Stimulated activated CD8-positive, alpha-beta memory T cell treated with anti-CD3 and anti-CD28 coated beads, Interleukin-12 subunit alpha, Interleukin-12 subunit beta, amount 100 ng/mL, for 1 hour (primary cell): ENCODE data around the gene UBE2B.
"Not testable (repeated sequence)": the region's sequence is repeated elsewhere in the genome, so short reads cannot be mapped to it uniquely, and the experiment has no call there.

Experiments used
- DNase-seq: peaks from one replicate; pipeline ENCODE4 v3.0.0-alpha.2; 2020; ENCODE audit warnings: low read depth

The UBE2B gene

DNA sequence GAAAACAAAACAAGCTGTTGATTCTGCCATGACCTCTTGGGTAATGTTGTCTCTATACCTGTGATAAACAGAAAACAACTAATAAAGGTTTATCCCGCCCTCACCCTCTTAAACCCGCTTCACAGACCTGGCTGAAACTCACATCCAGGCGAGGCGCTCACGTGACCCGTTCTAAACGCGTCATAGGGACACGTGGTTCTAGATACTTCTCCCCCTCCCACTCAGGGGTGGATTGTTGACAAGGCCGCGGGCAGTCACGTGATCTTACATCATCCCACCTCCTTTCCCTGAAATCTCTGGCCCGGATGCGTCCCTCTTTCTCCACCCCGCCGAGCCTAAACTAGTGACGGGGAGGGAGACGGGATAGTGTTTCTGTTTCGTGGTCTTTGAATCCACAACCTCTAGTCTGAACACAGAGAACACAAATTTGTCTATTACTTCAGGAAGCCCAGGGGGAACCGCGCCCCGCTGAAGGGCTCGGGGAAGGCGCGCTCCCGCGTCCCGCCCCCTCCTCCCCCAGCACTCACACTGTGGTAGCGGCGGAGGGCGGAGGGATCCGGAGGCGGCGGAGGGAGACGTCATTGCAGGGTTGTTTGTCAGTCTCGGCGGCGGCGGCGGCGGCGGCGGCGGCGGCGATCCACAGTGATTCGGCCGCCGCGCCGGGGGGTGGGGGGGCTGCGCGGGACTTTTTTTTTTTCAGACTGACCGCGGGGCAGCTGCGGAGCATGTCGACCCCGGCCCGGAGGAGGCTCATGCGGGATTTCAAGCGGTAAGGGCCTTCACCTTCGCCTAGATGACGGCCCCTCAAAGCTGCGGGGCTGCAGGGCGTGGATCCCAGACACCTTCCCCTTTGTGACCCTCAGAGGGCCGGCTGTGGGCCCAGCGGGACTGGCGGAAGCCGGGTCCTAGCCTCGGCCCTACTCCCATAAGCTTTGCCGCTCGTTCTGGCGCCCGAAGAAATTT is at the start of gene UBE2B:
Gene UBE2B, plus strand, starts transcription at position 699 of the 963 bp plus-strand sequence. Its CDS starts 27 bp downstream, at position 726.
- DNase-seq, result peak; percentile 97

DNA sequence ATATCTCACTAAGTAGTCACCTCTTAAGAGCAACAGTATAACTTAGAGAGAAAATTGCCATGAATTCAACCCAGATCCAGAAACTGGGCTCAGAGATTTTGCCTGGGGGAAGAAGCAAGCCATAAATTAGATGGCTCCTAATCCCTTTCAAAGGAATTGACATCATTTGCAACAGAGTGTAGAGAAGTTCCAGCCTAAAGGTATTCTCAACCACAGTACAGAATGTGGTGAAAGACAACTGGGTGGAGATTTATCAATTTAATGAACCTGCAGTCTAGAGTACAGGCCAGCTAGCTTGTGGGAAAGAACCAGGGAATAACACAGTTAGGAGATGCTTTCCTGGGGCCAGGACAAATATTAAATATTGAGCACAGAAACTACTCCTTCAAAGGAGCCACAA is 44.0 kb upstream of the UBE2B start:
- DNase-seq, result no peak

DNA sequence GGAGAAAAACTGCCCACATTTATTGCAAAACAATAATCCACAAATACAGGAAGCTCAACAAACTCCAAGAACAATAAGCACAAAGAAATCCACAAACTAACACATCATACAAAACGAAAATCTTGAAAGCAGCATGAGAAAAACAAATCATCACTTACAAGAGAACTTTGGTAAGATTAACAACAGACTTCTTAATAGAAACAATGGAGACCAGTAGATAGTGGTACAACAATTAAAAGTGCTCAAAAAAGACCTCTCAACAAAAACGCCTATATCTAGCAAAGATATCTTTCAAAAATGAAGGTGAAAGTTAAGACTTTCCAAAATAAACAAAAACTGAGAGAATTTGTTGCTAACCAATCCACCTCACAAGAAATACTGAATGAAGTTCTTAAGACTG is 42.8 kb upstream of the UBE2B start:
- DNase-seq, result no peak

DNA sequence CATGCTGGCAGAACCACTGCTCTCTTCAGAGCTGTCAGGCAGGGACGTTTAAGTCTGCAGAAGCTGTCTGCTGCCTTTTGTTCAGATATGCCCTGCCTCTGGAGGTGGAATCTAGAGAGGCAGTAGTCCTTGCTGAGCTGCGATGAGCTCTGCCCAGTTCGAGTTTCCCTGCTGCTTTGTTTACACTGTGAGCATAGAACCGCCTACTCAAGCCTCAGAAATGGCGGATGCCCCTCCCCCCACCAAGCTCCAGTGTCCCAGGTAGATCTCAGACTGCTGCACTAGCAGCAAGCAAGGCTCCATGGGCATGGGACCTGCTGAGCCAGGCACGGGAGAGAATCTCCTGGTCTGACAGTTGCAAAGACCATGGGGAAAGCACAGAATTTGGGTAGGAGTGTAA is 34.5 kb upstream of the UBE2B start:
- not testable (repeated sequence) for DNase-seq

DNA sequence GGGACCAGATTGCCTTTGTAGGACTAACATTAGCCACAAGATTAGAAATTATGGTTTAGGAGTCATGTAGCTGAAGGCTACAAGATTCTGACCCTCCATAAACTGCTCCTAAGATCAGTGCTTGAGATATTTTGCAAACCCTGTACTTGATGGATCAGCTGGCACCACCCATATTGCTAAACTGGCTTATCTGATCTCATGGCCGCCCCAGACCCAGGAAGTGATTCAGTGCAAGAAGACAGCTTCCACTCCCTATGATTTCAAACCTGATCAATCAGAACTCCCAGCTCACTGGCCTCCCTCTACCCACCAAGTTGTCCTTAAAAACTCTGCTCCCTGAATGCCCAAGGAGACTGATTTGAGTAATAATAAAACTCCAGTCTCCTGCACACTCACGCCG is 27.9 kb upstream of the UBE2B start:
- not testable (repeated sequence) for DNase-seq

DNA sequence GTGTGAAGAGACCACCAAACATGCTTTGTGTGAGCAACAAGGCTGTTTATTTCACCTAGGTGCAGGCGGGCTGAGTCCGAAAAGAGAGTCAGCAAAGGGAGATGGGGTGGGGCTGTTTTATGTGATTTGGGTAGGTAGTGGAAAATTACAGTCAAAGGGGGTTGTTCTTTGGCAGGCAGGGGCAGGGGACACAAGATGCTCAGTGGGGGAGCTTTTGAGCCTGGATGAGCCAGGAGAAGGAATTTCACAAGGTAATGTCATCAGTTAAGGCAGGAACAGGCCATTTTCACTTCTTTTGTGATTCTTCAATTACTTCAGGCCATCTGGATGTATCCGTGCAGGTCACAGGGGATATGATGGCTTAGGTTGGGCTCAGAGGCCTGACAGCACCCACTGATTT is 25.9 kb upstream of the UBE2B start:
- DNase-seq, result not testable (repeated sequence)

DNA sequence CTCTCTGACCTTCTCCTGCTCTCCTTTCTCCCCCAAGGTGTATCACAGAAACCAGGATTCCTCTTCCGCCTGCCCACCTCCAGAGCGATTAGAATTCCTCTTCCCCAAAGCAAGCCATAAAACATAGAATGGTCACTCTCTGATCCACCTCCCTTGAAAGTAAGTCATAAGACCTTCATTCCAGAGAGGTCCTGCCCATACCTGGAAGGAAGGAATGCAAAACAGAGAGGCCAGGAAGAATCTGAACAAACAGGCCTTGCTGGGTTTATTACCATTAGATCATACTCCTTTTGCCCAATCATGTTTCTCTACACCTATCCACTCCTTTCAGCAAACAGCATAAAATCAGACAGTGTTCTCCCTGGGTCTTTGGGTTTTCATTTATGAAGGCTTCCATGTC is 25.4 kb upstream of the UBE2B start:
- DNase-seq, result no peak

DNA sequence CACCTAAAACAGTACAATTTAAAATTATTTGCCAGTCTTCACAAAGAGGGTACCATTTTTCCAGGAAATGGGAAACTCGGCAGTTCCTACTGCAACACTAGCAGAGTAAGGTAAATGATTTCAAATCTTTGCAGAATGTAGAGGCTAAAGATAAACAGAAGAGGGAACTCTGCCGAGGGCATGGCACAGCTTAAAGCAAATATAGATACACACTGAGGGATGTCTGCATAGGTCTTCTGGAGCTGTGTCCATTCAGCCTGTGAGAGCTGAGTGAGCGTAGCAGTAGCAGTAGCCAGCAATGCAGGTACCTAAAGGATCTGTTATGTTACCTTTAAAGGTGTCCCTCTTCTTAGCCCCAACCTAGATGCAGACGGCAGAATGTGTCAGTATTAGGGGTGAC is 21.9 kb upstream of the UBE2B start:
- DNase-seq, result no peak

DNA sequence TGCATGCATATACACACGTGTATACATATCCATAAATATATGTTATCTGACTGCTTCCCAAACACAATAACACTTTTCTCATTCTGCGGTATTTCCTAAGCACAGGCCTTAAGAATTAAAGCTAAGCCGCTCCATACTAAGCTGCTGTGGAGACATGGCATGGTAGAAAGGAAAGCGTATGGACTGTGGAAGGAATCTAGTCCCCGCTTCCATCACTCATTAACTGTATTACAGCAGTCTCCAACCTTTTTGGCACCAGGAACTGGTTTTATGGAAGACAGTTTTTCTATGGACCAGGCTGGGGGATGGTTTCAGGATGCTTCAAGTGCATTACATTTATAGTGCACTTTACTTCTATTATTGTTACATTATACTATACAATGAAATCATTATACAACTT is 15.7 kb upstream of the UBE2B start:
- no peak for DNase-seq

DNA sequence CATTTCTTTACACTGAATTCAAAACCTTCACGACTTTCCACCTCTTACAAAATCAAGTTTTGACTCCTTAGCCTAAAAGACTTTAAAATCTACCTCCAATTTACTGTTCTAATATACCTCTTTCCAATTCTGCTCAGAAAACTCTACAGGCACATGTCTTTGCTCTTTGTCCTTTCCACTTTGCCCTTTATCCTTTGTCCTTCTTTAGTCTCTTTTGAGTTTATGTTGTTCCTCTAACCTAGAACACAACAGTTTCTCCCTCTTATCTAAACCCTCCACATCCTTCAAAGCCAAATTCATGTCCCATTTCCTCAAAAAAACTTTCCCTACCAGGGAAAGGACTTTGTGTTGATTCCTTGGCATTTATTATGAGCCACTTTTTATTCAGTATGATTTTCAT is 5.8 kb upstream of the UBE2B start:
- DNase-seq, result no peak

DNA sequence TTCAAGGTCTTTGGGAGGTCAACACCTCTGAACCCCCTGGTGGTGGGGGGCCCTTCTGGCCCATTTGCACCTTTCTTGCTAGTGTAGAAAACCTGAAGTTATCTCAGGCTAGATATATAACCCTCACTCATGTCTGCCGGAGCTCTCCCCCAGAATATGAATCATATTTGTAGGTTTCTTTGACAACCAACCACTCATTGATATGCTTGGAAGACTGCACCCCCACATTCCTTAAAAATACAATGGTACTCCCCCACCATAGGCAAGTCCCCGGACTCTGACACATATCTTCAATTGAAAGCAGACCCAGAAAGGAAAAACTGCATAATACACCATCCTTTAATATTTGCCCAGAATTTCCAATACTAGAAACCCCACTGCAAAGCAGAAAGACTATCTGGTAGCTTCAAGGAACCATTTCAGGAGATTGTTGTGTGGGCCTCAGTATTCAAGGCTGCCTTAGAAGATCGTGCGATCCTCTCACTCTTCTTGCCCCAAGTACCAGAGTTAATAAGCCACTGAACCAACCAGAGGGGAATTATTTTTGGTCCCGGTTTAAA is 978 bp upstream of the UBE2B start:
- DNase-seq, result no peak

DNA sequence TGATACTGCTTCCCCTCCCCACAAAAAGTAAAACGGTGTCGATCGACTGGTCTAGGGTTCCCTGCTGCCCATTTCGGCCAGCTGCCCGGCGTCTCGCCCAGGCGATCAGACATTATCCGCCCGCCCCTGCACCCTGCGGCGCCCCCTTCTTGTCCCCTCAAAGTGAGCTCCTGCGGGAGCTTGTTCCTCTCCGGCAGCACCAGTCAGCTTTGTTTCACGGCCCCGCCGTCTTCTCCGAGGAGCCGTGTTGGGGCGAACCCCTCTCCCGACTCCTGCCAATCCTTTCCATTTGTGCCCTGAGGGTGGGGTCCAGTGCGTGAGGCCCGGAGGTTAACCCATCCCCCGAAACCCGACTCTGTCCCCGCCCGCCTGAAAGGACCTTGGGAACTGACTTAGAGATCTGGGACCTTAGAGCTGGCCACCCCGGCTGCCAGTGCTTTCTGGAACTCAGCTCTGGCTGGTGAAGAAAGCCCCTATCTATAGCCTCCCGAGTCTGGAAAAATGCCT is 518 bp downstream of the UBE2B start:
- DNase-seq, result no peak

DNA sequence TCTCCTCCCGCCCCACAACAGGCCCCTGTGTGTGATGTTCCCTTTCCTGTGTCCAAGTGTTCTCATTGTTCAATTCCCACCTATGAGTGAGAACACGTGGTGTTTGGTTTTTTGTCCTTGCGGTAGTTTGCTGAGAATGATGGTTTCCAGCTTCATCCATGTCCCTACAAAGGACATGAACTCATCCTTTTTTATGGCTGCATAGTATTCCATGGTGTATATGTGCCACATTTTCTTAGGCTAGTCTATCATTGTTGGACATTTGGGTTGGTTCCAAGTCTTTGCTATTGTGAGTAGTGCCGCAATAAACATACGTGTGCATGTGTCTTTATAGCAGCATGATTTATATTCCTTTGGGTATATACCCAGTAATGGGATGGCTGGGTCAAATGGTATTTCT is 2.3 kb downstream of the UBE2B start:
- not testable (repeated sequence) for DNase-seq

DNA sequence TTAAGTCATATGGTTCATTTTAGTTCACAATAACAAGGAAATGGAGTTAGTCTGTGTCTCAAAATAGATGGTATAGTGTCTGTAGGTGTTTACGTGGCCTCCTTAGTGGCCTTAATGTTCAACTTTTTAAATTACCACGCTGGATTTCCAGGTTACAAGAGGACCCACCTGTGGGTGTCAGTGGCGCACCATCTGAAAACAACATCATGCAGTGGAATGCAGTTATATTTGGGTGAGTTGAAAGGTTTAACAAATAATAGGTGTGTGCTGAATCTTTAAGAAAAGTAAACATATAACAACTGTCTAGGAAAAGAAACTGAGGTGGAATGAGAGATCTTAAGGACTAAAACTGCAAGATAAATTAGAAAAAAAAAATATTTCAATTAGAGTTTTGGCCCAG is 2.9 kb downstream of the UBE2B start:
- DNase-seq, result no peak

DNA sequence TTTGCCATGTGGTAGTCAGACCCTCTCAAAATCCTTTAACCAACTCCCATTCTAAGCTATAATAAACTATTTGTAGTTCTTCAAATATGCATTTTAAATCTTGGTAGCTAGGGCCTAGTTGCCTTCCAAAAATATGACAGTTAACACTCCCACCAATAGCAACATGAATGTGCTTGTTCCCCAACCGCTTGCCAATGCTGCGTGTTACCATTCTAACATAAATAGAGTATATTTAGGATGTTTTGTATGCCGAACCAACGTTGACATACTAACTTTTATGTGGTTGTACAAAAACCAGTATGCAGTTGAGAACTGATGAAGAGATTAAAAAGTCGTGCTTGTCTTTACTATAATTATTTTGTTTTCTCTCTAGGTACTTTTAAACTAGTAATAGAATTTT is 9.0 kb downstream of the UBE2B start:
- no peak for DNase-seq

DNA sequence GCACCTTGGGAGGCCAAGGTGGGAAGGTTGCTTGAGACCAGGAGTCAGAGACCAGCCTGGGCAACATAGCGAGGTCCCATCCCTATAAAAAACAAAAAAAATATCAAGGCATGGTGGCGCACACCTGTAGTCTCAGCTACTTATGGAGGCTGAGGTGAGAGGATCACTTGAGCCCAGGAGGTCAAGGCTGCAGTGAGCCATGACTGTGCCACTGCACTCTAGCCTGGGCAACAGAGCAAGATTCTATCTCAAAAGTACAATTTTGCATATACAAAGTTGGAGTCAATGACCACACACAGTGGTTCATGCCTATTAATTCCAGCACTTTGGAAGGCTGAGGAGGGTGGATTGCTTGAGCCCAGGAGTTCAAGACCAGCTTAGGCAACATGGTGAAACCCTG is 10.8 kb downstream of the UBE2B start:
- DNase-seq, result not testable (repeated sequence)

DNA sequence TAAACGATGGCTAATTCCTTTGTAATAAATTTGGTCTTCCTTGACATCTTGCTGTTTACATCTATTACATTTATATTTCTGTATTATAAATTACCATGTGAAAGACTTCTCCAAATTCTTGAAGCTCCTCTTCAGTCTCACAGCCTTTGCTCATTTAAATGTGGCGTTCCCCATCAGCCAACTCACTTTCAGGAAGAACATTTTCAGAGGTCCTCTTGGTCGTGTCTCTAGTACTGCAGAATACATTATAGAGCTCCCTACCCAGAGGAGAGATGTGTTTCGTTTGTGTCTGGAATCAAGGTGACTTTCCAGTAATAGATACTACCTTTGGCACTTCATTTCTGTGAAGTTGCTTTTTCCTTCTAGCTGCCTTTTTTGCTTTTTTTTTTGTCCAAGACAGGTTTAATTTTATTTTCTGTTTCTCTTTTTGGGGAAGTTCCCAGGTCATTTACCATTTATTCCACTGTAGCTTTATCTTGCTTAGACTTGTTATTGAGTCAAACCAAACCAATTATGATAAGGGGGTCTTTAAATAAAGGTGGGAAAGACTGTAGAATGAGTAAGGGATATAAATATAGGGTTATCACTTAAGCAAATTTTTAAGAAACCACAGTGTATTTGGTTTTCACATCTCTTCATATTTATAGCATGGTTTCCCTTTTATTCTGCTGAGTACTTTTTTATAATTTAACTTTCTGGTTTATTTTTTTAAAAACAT is 12.8 kb downstream of the UBE2B start:
- no peak for DNase-seq

DNA sequence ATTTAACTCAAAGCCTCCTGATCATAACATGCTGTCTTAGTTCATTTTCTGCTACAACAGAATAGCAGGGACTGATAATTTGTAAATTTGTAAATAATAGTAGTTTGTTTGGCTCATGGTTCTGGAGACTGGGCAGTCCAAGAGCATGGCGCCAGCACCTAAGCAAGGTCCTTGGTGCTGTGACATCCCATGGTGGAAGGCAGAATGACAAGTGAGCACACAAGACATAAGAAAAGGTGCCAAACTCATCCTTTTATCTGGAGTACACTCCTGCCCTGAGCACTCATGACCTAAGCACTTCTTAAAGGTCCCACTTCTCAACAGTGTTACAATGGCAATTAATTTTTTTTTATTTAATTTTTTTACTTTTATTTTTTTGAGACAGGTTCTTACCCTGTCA is 16.1 kb downstream of the UBE2B start:
- no peak for DNase-seq

DNA sequence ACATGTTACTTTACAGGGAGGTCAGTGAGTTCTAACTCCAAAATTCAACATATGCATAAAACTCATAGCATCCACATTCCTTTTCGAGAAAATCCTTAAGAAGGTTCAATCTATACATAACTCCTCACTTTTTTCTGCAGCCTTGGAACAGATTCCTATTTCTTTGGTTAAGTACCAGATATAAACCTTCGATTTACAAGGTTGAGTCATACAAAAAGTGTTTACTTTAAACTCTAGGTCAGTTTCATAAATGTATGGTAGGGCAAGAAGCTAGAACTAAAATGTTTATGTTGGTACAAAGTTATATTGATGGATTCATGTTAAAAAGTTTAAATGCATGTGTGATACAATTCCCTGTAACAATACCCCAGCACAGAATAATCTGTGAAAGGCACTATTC is 20.9 kb downstream of the UBE2B start:
- no peak for DNase-seq

DNA sequence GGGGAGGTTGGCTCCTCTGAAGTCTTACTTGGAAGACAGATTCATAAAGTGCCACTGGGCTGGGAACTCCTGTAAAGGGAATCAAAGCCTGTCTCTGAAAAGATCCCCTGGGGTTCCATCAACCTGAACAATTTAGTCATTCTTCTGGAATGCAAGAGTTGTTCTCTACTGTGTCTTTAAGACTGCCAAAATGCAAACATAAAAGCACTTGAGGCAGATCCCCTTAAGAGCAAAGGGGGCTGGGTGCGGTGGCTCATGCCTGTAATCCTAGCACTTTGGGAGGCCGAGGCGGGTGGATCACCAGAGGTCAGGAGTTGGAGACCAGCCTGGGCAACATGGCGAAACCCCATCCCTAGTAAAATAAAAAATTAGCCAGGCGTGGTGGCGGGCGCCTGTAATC is 23.6 kb downstream of the UBE2B start:
- DNase-seq, result no peak

DNA sequence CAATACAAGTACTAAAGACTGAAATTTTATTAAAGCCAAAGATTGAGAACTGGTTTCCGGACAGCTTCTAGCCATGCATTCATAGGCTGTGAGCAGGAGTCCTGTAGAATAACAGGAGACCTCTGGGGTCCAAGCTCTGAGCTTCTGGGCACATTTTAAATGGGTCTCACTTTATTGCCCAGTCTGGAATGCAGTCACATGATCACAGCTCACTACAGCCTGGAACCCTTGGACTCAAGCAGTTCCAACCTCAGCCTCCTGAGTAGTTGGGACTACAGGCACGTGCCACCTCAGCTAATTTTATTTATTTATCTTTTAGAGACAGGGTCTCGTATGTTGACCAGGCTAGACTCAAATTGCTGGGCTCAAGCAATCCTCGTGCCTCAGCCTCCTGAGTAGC is 24.9 kb downstream of the UBE2B start:
- no peak for DNase-seq

DNA sequence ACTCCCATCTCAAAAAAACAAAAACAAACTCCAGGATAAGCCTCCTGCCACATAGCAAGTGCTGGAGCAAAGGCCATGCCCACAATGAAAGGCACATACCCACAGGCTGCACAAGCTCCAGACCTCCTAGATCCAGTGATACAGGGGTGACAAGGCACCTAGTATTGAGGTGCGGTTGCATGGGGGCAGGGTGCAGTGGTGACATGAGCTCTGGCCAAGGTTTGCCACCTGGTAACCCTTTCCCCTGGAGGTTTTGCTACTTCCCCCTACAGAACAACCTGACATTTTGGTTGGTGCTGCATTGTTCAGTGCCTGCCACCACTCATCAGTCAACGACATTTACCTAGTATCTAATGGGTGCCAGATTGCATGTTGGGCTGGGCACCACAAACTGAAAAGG is 25.8 kb downstream of the UBE2B start:
- DNase-seq, result no peak
